Measurements from ENCODE around the gene CNOT6. TPM values are rescaled to one million over a fixed set of nuclear protein-coding genes. Genes with fewer than 3 reads are reported as not detected.
A peak's percentile ranks its signal among the peaks of the same experiment; 100 is the strongest.

The CNOT6 gene
- total and polyA plus RNA-seq, 4 donors, result 8.7 to 51.1 (median 14.8) TPM

DNA sequence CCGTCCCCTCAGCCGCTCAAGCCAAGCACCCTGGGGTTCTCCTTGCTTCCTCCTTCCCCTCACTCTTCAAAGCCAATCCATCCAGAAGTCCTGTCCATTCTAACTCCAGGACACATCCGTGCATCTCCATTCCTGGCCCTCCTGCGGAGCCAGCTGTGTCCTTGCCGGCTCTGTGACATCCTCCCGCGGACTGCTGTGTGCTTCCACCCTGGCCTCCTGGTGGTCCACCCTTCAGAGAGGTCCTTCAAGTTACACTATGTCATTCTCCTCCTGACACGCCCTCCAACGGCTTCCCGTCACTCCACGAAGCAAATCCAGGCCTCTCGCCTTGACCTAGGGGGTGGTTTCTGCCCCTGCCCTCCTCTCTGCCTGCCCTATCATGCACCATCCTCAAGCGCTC, 110.1 kb downstream of the CNOT6 start:
- H3K36me3 ChIP-seq (ENCODE audit: control insufficient read depth in 4 of 4, insufficient read depth in 4 of 4, low read length in 4 of 4), result peaks cover 0 to 3% (median 0%) of the 10 kb centered on the region in 4 donors
- H3K27ac ChIP-seq (ENCODE audit: low read depth in 1 of 2, low read length in 1 of 2), result no peak overlapping the region
- WGBS, 2 donors, result 85 to 92% methylated on average over 13 of the region's 13 CpGs
- no peak overlapping the region for H3K4me3 ChIP-seq
- ATAC-seq (ENCODE audit: insufficient read depth, low FRiP score) (no peak), DNase-seq (no peak)
- H3K27me3 ChIP-seq (ENCODE audit: control insufficient read depth in 3 of 3, insufficient read depth in 3 of 3, low read length in 2 of 3), result no peaks in the 10 kb centered on the region
- H3K9me3 ChIP-seq (ENCODE audit: control insufficient read depth in 4 of 4, insufficient read depth in 3 of 4, low read length in 3 of 4), result no peaks in the 10 kb centered on the region
- TF ChIP-seq, protein P1, sequence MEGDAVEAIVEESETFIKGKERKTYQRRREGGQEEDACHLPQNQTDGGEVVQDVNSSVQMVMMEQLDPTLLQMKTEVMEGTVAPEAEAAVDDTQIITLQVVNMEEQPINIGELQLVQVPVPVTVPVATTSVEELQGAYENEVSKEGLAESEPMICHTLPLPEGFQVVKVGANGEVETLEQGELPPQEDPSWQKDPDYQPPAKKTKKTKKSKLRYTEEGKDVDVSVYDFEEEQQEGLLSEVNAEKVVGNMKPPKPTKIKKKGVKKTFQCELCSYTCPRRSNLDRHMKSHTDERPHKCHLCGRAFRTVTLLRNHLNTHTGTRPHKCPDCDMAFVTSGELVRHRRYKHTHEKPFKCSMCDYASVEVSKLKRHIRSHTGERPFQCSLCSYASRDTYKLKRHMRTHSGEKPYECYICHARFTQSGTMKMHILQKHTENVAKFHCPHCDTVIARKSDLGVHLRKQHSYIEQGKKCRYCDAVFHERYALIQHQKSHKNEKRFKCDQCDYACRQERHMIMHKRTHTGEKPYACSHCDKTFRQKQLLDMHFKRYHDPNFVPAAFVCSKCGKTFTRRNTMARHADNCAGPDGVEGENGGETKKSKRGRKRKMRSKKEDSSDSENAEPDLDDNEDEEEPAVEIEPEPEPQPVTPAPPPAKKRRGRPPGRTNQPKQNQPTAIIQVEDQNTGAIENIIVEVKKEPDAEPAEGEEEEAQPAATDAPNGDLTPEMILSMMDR (IDR thresholded peaks at IDR 0.05; ENCODE audit: control extremely low read depth, extremely low read depth), result no peak
- H3K9ac ChIP-seq (ENCODE audit: insufficient read depth in 1 of 2, low read length in 2 of 2), result no peak overlapping the region
- peaks cover 0 to 4% (median 0%) of the 10 kb centered on the region in 5 donors for H3K4me1 ChIP-seq (ENCODE audit: control insufficient read depth in 5 of 5, insufficient read depth in 5 of 5, low read length in 5 of 5)

DNA sequence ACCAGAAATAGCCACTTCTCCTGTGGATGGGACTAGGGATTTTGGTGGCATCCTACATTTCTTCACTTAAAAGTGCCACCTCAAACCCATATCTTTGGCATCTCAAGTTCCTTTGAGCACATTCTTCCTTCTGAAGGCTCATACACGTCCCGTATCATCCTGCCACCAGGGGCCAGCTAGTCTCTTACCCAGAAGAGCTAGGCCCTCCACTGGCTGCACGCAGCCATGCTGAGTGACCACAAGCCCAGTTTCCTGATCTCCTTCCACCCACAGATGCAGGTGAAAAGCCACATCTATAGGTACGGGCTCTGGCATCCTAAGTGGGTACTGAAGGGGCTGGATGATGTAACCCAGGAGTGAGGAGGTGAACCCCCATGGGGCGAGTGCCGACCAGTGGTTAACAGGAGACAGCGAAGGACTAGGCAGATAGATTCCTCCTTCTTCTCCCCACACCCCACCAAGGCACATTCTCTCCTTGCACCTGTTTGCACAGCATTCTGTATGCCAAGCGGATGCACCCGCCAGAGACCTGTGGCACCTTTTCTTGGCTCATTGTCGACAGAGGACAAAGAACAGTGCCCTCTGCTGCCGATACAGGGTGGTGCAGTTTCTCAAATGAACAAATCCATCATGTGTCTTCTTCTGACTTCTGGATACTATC, 111.5 kb downstream of the CNOT6 start:
- ATAC-seq (ENCODE audit: insufficient read depth, low FRiP score), result no peak
- WGBS, 2 donors, result 52 to 57% methylated on average over 11 of the region's 11 CpGs
- TF ChIP-seq, protein P1 (IDR thresholded peaks at IDR 0.05; ENCODE audit: control extremely low read depth, extremely low read depth), result peak; percentile 37
- Histone ChIP-seq H3K4me3 (no peak overlapping the region), H3K4me1 (ENCODE audit: control insufficient read depth in 5 of 5, insufficient read depth in 5 of 5, low read length in 5 of 5) (peaks cover 0 to 2% (median 0%) of the 10 kb centered on the region in 5 donors), H3K9me3 (ENCODE audit: control insufficient read depth in 4 of 4, insufficient read depth in 3 of 4, low read length in 3 of 4) (no peaks in the 10 kb centered on the region), H3K9ac (ENCODE audit: insufficient read depth in 1 of 2, low read length in 2 of 2) (no peak overlapping the region), H3K36me3 (ENCODE audit: control insufficient read depth in 4 of 4, insufficient read depth in 4 of 4, low read length in 4 of 4) (peaks cover 0 to 8% (median 0%) of the 10 kb centered on the region in 4 donors), H3K27ac (ENCODE audit: low read depth in 1 of 2, low read length in 1 of 2) (no peak overlapping the region), H3K27me3 (ENCODE audit: control insufficient read depth in 3 of 3, insufficient read depth in 3 of 3, low read length in 2 of 3) (no peaks in the 10 kb centered on the region)
- DNase-seq, result peak; percentile 39 to 50 (median 48)

DNA sequence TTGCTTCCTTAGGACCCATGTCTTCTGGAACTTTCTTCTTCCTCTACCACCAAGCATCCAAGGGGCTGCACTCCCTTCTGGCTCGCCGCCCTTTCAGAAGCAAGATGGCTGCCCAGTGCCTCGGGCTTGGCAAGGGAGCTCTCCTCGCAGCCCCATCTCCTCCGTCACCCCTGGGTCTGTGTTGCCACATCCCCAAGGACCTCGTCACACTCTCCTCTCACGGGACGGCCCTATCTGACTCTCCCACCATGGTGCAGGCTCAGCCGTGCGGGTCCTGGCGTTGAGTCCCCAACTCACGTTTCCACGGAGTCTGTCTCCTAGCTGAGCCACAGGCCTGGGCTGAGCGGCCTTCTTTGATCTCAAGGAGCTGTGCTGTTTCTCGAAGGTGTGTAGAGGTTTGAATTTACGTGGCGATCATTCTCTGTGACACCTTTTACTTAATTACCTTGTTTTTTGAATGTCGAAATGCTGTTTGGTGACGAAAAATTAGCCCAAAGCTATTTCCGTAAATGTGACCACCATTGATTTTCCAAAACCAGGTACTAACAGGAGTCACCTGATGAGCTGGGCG, 112.1 kb downstream of the CNOT6 start:
- Histone ChIP-seq H3K36me3 (ENCODE audit: control insufficient read depth in 4 of 4, insufficient read depth in 4 of 4, low read length in 4 of 4) (peaks cover 0 to 9% (median 0%) of the 10 kb centered on the region in 4 donors), H3K27me3 (ENCODE audit: control insufficient read depth in 3 of 3, insufficient read depth in 3 of 3, low read length in 2 of 3) (no peaks in the 10 kb centered on the region), H3K4me1 (ENCODE audit: control insufficient read depth in 5 of 5, insufficient read depth in 5 of 5, low read length in 5 of 5) (no peaks in the 10 kb centered on the region), H3K4me3 (no peak overlapping the region), H3K9ac (ENCODE audit: insufficient read depth in 1 of 2, low read length in 2 of 2) (no peak overlapping the region), H3K27ac (ENCODE audit: low read depth in 1 of 2, low read length in 1 of 2) (no peak overlapping the region), H3K9me3 (ENCODE audit: control insufficient read depth in 4 of 4, insufficient read depth in 3 of 4, low read length in 3 of 4) (no peaks in the 10 kb centered on the region)
- 85 to 89% methylated on average over 21 of the region's 21 CpGs for WGBS, 2 donors
- ATAC-seq (ENCODE audit: insufficient read depth, low FRiP score), result no peak
- no peak for DNase-seq
- TF ChIP-seq, protein P1 (IDR thresholded peaks at IDR 0.05; ENCODE audit: control extremely low read depth, extremely low read depth), result no peak

Data from lung (tissue), 12 donors.